ENCODE results near the gene RTL9. TPM values are rescaled to one million over a fixed set of nuclear protein-coding genes. Genes with fewer than 3 reads are reported as not detected.

The RTL9 gene
- total RNA-seq, 1 experiment from 2014 or later = 0.13 TPM

GRCh38 chrX:110402091-110402849, 43.6 kb downstream of the RTL9 start:
- no peaks in the 10 kb centered on the region for H3K9me3 ChIP-seq (ENCODE audit: low read depth, low read length, poor library complexity, severe bottlenecking)
- no TSS peak for BruUV-seq (replicated peaks)
- no peak for DNase-seq (ENCODE audit: low spot score)
- H3K27ac ChIP-seq (ENCODE audit: low read depth, low read length, poor library complexity, severe bottlenecking) = no peak overlapping the region
- POLR2A ChIA-PET (ENCODE audit: low non-redundant PET) = no interaction called here
- H3K4me3 ChIP-seq (ENCODE audit: low read depth, low read length, poor library complexity, severe bottlenecking) = no peak overlapping the region
- no peaks in the 10 kb centered on the region for H3K36me3 ChIP-seq (ENCODE audit: insufficient read depth, low read length, poor library complexity, severe bottlenecking)
- no peaks in the 10 kb centered on the region for H3K27me3 ChIP-seq (replicated peaks; ENCODE audit: insufficient read depth, low read depth, low read length, poor library complexity)
- TF ChIP-seq CTCF (conservative IDR thresholded peaks at IDR 0.05; ENCODE audit: low read depth, low read length) = no peak
- no peak for TF ChIP-seq EZH2 (IDR thresholded peaks at IDR 0.05; ENCODE audit: borderline replicate concordance, low read depth, low read length, poor library complexity, severe bottlenecking)
- intact Hi-C loops (cut with micrococcal nuclease; ENCODE audit: unreplicated experiment) = no loop called here
- H3K4me1 ChIP-seq (ENCODE audit: insufficient read depth, low read length, poor library complexity, severe bottlenecking) = no peaks in the 10 kb centered on the region
- CTCF ChIA-PET = no interaction called here

- Histone ChIP-seq H3K27me3 (replicated peaks; ENCODE audit: insufficient read depth, low read depth, low read length, poor library complexity) (no peaks in the 10 kb centered on the region), H3K27ac (ENCODE audit: low read depth, low read length, poor library complexity, severe bottlenecking) (no peak overlapping the region), H3K4me3 (ENCODE audit: low read depth, low read length, poor library complexity, severe bottlenecking) (no peak overlapping the region), H3K36me3 (ENCODE audit: insufficient read depth, low read length, poor library complexity, severe bottlenecking) (no peaks in the 10 kb centered on the region), H3K4me1 (ENCODE audit: insufficient read depth, low read length, poor library complexity, severe bottlenecking) (no peaks in the 10 kb centered on the region), H3K9me3 (ENCODE audit: low read depth, low read length, poor library complexity, severe bottlenecking) (no peaks in the 10 kb centered on the region)
- POLR2A ChIA-PET (ENCODE audit: low non-redundant PET) = no interaction called here
- CTCF ChIA-PET = no interaction called here
- TF ChIP-seq CTCF (conservative IDR thresholded peaks at IDR 0.05; ENCODE audit: low read depth, low read length) = no peak
- no peak for TF ChIP-seq EZH2 (IDR thresholded peaks at IDR 0.05; ENCODE audit: borderline replicate concordance, low read depth, low read length, poor library complexity, severe bottlenecking)
- no peak for DNase-seq (ENCODE audit: low spot score)
- intact Hi-C loops (cut with micrococcal nuclease; ENCODE audit: unreplicated experiment) = no loop called here
- BruUV-seq (replicated peaks) = no TSS peak
Measured at GRCh38 chrX:110402850-110403221, 44.2 kb downstream of the RTL9 start.

- no peaks in the 10 kb centered on the region for H3K27me3 ChIP-seq (replicated peaks; ENCODE audit: insufficient read depth, low read depth, low read length, poor library complexity)
- BruUV-seq (replicated peaks) = no TSS peak
- ChIA-PET POLR2A (ENCODE audit: low non-redundant PET) (interaction anchor here (0.6 kb wide), 1 partner anchor 39 kb away, joined by 3 read pairs; no protein-coding TSS in a partner anchor), CTCF (no interaction called here)
- no peak for DNase-seq (ENCODE audit: low spot score)
- H3K9me3 ChIP-seq (ENCODE audit: low read depth, low read length, poor library complexity, severe bottlenecking) = no peaks in the 10 kb centered on the region
- TF ChIP-seq CTCF (conservative IDR thresholded peaks at IDR 0.05; ENCODE audit: low read depth, low read length) (no peak), EZH2 (IDR thresholded peaks at IDR 0.05; ENCODE audit: borderline replicate concordance, low read depth, low read length, poor library complexity, severe bottlenecking) (no peak)
- no peaks in the 10 kb centered on the region for H3K36me3 ChIP-seq (ENCODE audit: insufficient read depth, low read length, poor library complexity, severe bottlenecking)
- no peak overlapping the region for H3K4me3 ChIP-seq (ENCODE audit: low read depth, low read length, poor library complexity, severe bottlenecking)
- H3K27ac ChIP-seq (ENCODE audit: low read depth, low read length, poor library complexity, severe bottlenecking) = no peak overlapping the region
- no peaks in the 10 kb centered on the region for H3K4me1 ChIP-seq (ENCODE audit: insufficient read depth, low read length, poor library complexity, severe bottlenecking)
- intact Hi-C loops (cut with micrococcal nuclease; ENCODE audit: unreplicated experiment) = no loop called here
Measured at GRCh38 chrX:110403441-110404238, 45.0 kb downstream of the RTL9 start.

Data from A673 (cell line).